ENCODE data around the gene TUSC2. TPM values are rescaled to one million over a fixed set of nuclear protein-coding genes. Genes with fewer than 3 reads are reported as not detected.
A peak's percentile ranks its signal among the peaks of the same experiment; 100 is the strongest.

TUSC2 gene
- total RNA-seq, 1 experiment from 2014 or later = 34.0 TPM

DNA sequence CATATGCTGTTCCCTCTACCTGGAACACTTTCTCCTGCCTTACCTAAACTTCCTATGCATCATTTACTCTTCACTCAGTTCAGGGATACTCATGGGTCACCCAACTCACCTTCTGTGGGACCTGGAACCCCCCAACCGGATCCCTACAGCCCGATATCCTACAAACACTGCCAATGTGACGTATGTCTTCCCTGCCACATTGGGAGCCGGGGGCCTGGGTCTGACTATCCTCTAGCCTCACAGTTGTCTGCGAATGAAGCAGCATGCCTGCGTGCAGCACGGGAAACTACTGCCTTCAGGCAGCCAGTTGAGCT, 22.1 kb upstream of the TUSC2 start:
- TF ChIP-seq, protein P1, sequence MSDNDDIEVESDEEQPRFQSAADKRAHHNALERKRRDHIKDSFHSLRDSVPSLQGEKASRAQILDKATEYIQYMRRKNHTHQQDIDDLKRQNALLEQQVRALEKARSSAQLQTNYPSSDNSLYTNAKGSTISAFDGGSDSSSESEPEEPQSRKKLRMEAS (IDR thresholded peaks at IDR 0.05) = no peak
- TF ChIP-seq YY1 (IDR thresholded peaks at IDR 0.05; ENCODE audit: extremely low read depth, insufficient replicate concordance, low read depth, low read length) (no peak), SP1 (IDR thresholded peaks at IDR 0.05; ENCODE audit: low read depth) (no peak), SRF (IDR thresholded peaks at IDR 0.05; ENCODE audit: low read depth) (no peak), SIN3A (IDR thresholded peaks at IDR 0.05; ENCODE audit: low read depth) (no peak), CEBPB (IDR thresholded peaks at IDR 0.05; ENCODE audit: low read depth) (no peak), RAD21 (IDR thresholded peaks at IDR 0.05; ENCODE audit: low read depth) (no peak), CTCF (IDR thresholded peaks at IDR 0.05 in 2 of 3, conservative IDR thresholded peaks at IDR 0.05 in 1 of 3; ENCODE audit: borderline replicate concordance in 1 of 3, insufficient read depth in 1 of 3, low read depth in 2 of 3, low read length in 2 of 3) (no peak), ZNF274 (IDR thresholded peaks at IDR 0.05; ENCODE audit: low read depth, low read length) (no peak), POLR2AphosphoS5 (IDR thresholded peaks at IDR 0.05; ENCODE audit: low read depth, low read length) (no peak)
- TF ChIP-seq, protein P2, sequence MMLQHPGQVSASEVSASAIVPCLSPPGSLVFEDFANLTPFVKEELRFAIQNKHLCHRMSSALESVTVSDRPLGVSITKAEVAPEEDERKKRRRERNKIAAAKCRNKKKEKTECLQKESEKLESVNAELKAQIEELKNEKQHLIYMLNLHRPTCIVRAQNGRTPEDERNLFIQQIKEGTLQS (IDR thresholded peaks at IDR 0.05) = no peak
- H3K79me2 ChIP-seq (ENCODE audit: insufficient read depth, low read length) = peaks cover 21% of the 10 kb centered on the region
- peak overlapping the region; percentile 70 for H3K27ac ChIP-seq (ENCODE audit: low read depth, low read length)
- ATAC-seq (no peak), DNase-seq (ENCODE audit: low read depth, low spot score) (no peak)
- BruUV-seq (replicated peaks) = TSS peak; percentile 56
- H2AFZ ChIP-seq (ENCODE audit: low read depth, low read length, poor library complexity, severe bottlenecking) = no peak overlapping the region
- H3K9me2 ChIP-seq (ENCODE audit: insufficient read depth) = no peaks in the 10 kb centered on the region
- H3K9me3 ChIP-seq (ENCODE audit: control insufficient read depth in 1 of 2, insufficient read depth in 1 of 2, low read depth in 1 of 2, low read length in 2 of 2) = no peaks in the 10 kb centered on the region
- H3K9ac ChIP-seq (ENCODE audit: low read length) = peak overlapping the region; percentile 72
- RAD21 ChIA-PET (ENCODE audit: low non-redundant PET in 1 of 2, low total read pairs in 2 of 2, uncharacterized antibody in 2 of 2, unreplicated experiment in 2 of 2) = no interaction called here
- H3K27me3 ChIP-seq (ENCODE audit: insufficient read depth, low read length) = no peaks in the 10 kb centered on the region
- POLR2A ChIA-PET = interaction anchor here (0.6 to 2.2 kb wide), 7 partner anchors 9 to 198 kb away, joined by 3 to 21 read pairs (median 4); partner anchors contain the start of genes RASSF1 and TMEM115
- no peaks in the 10 kb centered on the region for H4K20me1 ChIP-seq (ENCODE audit: insufficient read depth)
- peak overlapping the region; percentile 73 to 83 for H3K4me3 ChIP-seq (replicated peaks in 1 of 2; ENCODE audit: low read depth in 1 of 2, low read length in 2 of 2)
- peak overlapping the region; percentile 91 for H3K4me2 ChIP-seq (ENCODE audit: low read length)
- H3K36me3 ChIP-seq (ENCODE audit: control insufficient read depth in 1 of 2, insufficient read depth in 2 of 2, low read length in 2 of 2) = peaks cover 7 to 31% of the 10 kb centered on the region in 2 experiments; a peak in 2 of 4 replicates
- H3K4me1 ChIP-seq (ENCODE audit: control insufficient read depth in 1 of 2, insufficient read depth in 2 of 2, low read length in 2 of 2) = peaks cover 11 to 43% of the 10 kb centered on the region in 2 experiments
- intact Hi-C loops (cut with micrococcal nuclease) = loop anchor here (10.0 kb wide), 1 partner anchor 1035 kb away; the partner anchor contains the start of gene MANF
- CTCF ChIA-PET = interaction anchor here (0.8 to 3.6 kb wide), 5 partner anchors 9 to 192 kb away, joined by 3 to 24 read pairs (median 7); partner anchors contain the start of gene RASSF1
